Measurements from ENCODE around the gene TIMM22.
"Not testable (repeated sequence)": the region's sequence is repeated elsewhere in the genome, so short reads cannot be mapped to it uniquely, and the experiment has no call there.

TIMM22 gene

GRCh38 chr17:968812-969730 lies 27.9 kb upstream of the TIMM22 start:
- peak overlapping the region; percentile 11 for H3K9ac ChIP-seq (ENCODE audit: insufficient read length)
- H3K36me3 ChIP-seq (ENCODE audit: insufficient read depth, low read length): no peaks in the 10 kb centered on the region
- peak overlapping the region; percentile 9; the same call in 1 of the 2 replicates for H3K4me3 ChIP-seq
- H3K27ac ChIP-seq: peak overlapping the region; percentile 60; the same call in 1 of the 2 replicates
- no peaks in the 10 kb centered on the region for H3K9me3 ChIP-seq (ENCODE audit: low read depth, low read length)
- DNase-seq (ENCODE audit: low read depth, low spot score): no peak
- TF ChIP-seq FOXP2 (optimal IDR thresholded peaks at IDR 0.05; ENCODE audit: control extremely low read depth, extremely low read length, insufficient read depth): no peak

- H3K27ac ChIP-seq: peak overlapping the region; percentile 60
- TF ChIP-seq POLR2AphosphoS5 (IDR thresholded peaks at IDR 0.05; ENCODE audit: borderline replicate concordance, low read depth, low read length) (no peak), FOXP2 (optimal IDR thresholded peaks at IDR 0.05; ENCODE audit: control extremely low read depth, extremely low read length, insufficient read depth) (no peak), EZH2 (IDR thresholded peaks at IDR 0.05) (no peak)
- no peaks in the 10 kb centered on the region for H3K9me3 ChIP-seq (ENCODE audit: low read depth, low read length)
- H3K36me3 ChIP-seq (ENCODE audit: insufficient read depth, low read length): no peaks in the 10 kb centered on the region
- DNase-seq (ENCODE audit: low read depth, low spot score): no peak
- peak overlapping the region; percentile 9 for H3K4me3 ChIP-seq
- H3K9ac ChIP-seq (ENCODE audit: insufficient read length): peak overlapping the region; percentile 11
Observed at GRCh38 chr17:969811-970355, 27.0 kb upstream of the TIMM22 start.

GRCh38 chr17:970364-970763 lies 26.6 kb upstream of the TIMM22 start:
- Histone ChIP-seq H3K9ac (ENCODE audit: insufficient read length) (peak overlapping the region; percentile 11), H3K9me3 (ENCODE audit: low read depth, low read length) (no peaks in the 10 kb centered on the region), H3K27ac (peak overlapping the region; percentile 60), H3K4me3 (no peak overlapping the region), H3K36me3 (ENCODE audit: insufficient read depth, low read length) (no peaks in the 10 kb centered on the region)
- DNase-seq (ENCODE audit: low read depth, low spot score): no peak
- TF ChIP-seq POLR2AphosphoS5 (IDR thresholded peaks at IDR 0.05; ENCODE audit: borderline replicate concordance, low read depth, low read length): no peak
- no peak for TF ChIP-seq FOXP2 (optimal IDR thresholded peaks at IDR 0.05; ENCODE audit: control extremely low read depth, extremely low read length, insufficient read depth)
- no peak for TF ChIP-seq EZH2 (IDR thresholded peaks at IDR 0.05)

GRCh38 chr17:971861-972260 lies 25.1 kb upstream of the TIMM22 start:
- H3K27ac ChIP-seq; DNase-seq (ENCODE audit: low read depth, low spot score); H3K36me3 ChIP-seq (ENCODE audit: insufficient read depth, low read length); H3K9me3 ChIP-seq (ENCODE audit: low read depth, low read length); H3K4me3 ChIP-seq; H3K9ac ChIP-seq (ENCODE audit: insufficient read length): not testable (repeated sequence)

GRCh38 chr17:973053-973452 lies 23.9 kb upstream of the TIMM22 start:
- Histone ChIP-seq H3K9me3 (ENCODE audit: low read depth, low read length) (no peaks in the 10 kb centered on the region), H3K4me3 (no peak overlapping the region), H3K9ac (ENCODE audit: insufficient read length) (no peak overlapping the region), H3K27ac (peak overlapping the region; percentile 19; the same call in 1 of the 2 replicates), H3K36me3 (ENCODE audit: insufficient read depth, low read length) (no peaks in the 10 kb centered on the region)
- DNase-seq (ENCODE audit: low read depth, low spot score): no peak
- no peak for TF ChIP-seq POLR2AphosphoS5 (IDR thresholded peaks at IDR 0.05; ENCODE audit: borderline replicate concordance, low read depth, low read length)

GRCh38 chr17:974778-975177 lies 22.2 kb upstream of the TIMM22 start:
- H3K4me3 ChIP-seq; H3K36me3 ChIP-seq (ENCODE audit: insufficient read depth, low read length); H3K9me3 ChIP-seq (ENCODE audit: low read depth, low read length); DNase-seq (ENCODE audit: low read depth, low spot score); H3K9ac ChIP-seq (ENCODE audit: insufficient read length); H3K27ac ChIP-seq: not testable (repeated sequence)

- no peaks in the 10 kb centered on the region for H3K36me3 ChIP-seq (ENCODE audit: insufficient read depth, low read length)
- no peak for DNase-seq (ENCODE audit: low read depth, low spot score)
- H3K4me3 ChIP-seq: peak overlapping the region; percentile 38; the same call in 1 of the 2 replicates
- TF ChIP-seq POLR2AphosphoS5 (IDR thresholded peaks at IDR 0.05; ENCODE audit: borderline replicate concordance, low read depth, low read length): no peak
- TF ChIP-seq EZH2 (IDR thresholded peaks at IDR 0.05): no peak
- no peak for TF ChIP-seq FOXP2 (optimal IDR thresholded peaks at IDR 0.05; ENCODE audit: control extremely low read depth, extremely low read length, insufficient read depth)
- no peaks in the 10 kb centered on the region for H3K9me3 ChIP-seq (ENCODE audit: low read depth, low read length)
- H3K27ac ChIP-seq: peak overlapping the region; percentile 49; the same call in 1 of the 2 replicates
- no peak overlapping the region for H3K9ac ChIP-seq (ENCODE audit: insufficient read length)
Observed at GRCh38 chr17:975371-975915, 21.5 kb upstream of the TIMM22 start.

GRCh38 chr17:976312-976711 lies 20.6 kb upstream of the TIMM22 start:
- no peak for TF ChIP-seq FOXP2 (optimal IDR thresholded peaks at IDR 0.05; ENCODE audit: control extremely low read depth, extremely low read length, insufficient read depth)
- TF ChIP-seq POLR2AphosphoS5 (IDR thresholded peaks at IDR 0.05; ENCODE audit: borderline replicate concordance, low read depth, low read length): no peak
- no peak for TF ChIP-seq EZH2 (IDR thresholded peaks at IDR 0.05)
- Histone ChIP-seq H3K9me3 (ENCODE audit: low read depth, low read length) (no peaks in the 10 kb centered on the region), H3K4me3 (peak overlapping the region; percentile 38), H3K27ac (peak overlapping the region; percentile 49; the same call in 1 of the 2 replicates), H3K9ac (ENCODE audit: insufficient read length) (no peak overlapping the region), H3K36me3 (ENCODE audit: insufficient read depth, low read length) (no peaks in the 10 kb centered on the region)
- no peak for DNase-seq (ENCODE audit: low read depth, low spot score)
